ENCODE measurements around the gene CRX. TPM values are rescaled to one million over a fixed set of nuclear protein-coding genes. Genes with fewer than 3 reads are reported as not detected.
"Not testable (repeated sequence)": the region's sequence is repeated elsewhere in the genome, so short reads cannot be mapped to it uniquely, and the experiment has no call there.

Gene CRX
- total and polyA plus RNA-seq, 3 experiments from 2014 or later: not detected

DNA sequence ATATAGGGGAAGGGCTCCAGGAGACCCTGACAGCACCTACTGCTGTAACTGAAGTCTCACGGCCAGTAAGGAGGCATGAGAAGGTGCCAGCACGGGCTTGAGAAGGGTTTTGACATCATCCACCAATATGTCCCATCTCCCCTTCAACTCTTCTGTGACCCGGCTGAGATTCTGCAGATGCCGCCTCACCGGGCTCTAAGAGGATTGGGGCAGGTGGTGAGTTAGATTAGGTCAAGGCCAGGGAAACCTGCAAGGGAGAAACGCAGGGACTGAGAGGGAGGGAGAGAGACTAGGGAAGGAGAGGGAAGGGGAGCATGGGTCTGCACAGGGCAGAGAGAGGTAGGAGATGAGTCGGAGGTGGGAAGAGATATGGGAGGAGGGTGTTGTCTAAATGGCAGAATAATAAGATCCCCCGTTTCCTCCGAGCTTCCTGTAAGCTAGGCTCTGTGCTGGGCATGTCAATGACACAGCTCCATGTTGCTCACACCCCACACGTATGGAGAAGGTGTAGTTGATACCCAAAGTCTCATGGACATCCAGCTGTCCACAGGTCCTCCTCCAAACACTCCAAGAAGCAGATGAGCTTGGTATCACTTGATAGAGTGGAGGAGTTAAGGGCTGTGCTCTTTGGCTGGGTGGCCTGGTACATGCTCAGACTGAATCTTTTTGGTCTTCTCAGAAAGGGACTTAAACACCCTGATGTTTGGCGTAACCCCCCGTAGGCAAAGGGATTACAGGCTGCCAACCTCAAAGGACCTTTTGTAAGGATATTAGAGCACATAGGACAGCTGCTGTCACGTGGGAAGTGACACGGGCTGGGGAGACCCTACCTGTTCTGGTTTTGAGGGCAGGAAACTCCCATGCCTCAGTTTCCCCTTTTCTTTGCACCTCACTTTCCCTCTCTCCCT, 23.5 kb upstream of the CRX start:
- peaks cover 0 to 11% (median 2%) of the 10 kb centered on the region in 3 donors for H3K36me3 Mint-ChIP-seq
- no peaks in the 10 kb centered on the region for H3K4me1 ChIP-seq (ENCODE audit: insufficient read depth, low read length)
- POLR2A ChIA-PET: no interaction called here
- no peak overlapping the region for H3K4me3 Mint-ChIP-seq
- CTCF ChIA-PET: no interaction called here
- H3K27me3 ChIP-seq (ENCODE audit: insufficient read depth, low read length, poor library complexity, severe bottlenecking): no peaks in the 10 kb centered on the region
- peaks cover 0 to 8% (median 3%) of the 10 kb centered on the region in 5 donors for H3K9me3 Mint-ChIP-seq
- no peaks in the 10 kb centered on the region for H3K36me3 ChIP-seq (ENCODE audit: insufficient read depth, low read length)
- no peak overlapping the region for H3K27ac Mint-ChIP-seq
- H3K27me3 Mint-ChIP-seq: peaks cover 10 to 18% of the 10 kb centered on the region in 2 donors
- H3K9me3 ChIP-seq (ENCODE audit: low read length): no peaks in the 10 kb centered on the region
- DNase-seq: no peak
- H3K4me1 Mint-ChIP-seq: no peaks in the 10 kb centered on the region
- no peak overlapping the region for H3K4me3 ChIP-seq (ENCODE audit: low read length)
- no peak overlapping the region for H3K27ac ChIP-seq (ENCODE audit: low read depth, low read length)

DNA sequence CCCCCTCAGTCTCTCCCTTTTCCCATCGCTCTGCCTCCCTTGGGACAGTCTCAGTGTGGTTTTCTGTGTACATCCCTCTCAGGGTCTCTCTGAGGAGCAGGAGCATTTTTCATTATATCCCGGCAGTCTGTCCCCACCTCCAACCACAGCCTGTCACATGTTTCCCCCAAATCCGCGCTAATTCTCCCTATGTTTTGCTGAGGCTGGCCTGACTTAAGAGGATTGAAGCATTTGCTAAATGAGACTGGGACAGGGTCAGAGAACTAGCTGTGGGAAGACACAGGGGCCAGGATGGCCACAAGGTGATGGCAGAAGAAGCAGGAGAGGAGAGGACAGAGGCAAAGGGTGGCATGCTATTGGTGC, 22.9 kb upstream of the CRX start:
- CTCF ChIA-PET: interaction anchor here (1.2 kb wide), 1 partner anchor 14 kb away, joined by 3 read pairs; no protein-coding TSS in a partner anchor
- POLR2A ChIA-PET: no interaction called here
- H3K4me3 ChIP-seq (ENCODE audit: low read length): no peak overlapping the region

DNA sequence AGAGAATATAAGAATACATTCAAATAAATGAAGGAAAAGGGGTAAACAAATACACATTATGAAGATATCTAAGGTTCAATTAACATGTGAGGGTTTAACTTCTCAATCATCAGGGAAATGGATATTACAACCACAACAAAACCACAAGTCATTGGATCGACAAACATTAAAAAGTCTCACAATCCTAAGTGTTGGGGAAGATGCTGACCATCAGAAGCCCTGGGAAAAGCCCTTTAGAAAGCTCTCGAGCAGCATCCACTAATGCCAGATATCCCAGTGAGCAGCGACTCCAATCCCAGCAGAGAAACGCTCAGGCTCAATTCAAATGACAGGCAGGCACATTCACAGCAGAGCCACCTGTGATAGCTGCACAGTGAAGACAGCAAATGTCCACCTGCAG, 20.5 kb upstream of the CRX start:
- Histone ChIP-seq H3K4me3 (ENCODE audit: low read length) (no peak overlapping the region), H3K27ac (ENCODE audit: low read depth, low read length) (no peak overlapping the region), H3K4me1 (ENCODE audit: insufficient read depth, low read length) (no peaks in the 10 kb centered on the region), H3K9me3 (ENCODE audit: low read length) (no peaks in the 10 kb centered on the region), H3K36me3 (ENCODE audit: insufficient read depth, low read length) (no peaks in the 10 kb centered on the region), H3K27me3 (ENCODE audit: insufficient read depth, low read length, poor library complexity, severe bottlenecking) (no peaks in the 10 kb centered on the region)
- no peak for DNase-seq
- H3K4me3 Mint-ChIP-seq: no peak overlapping the region
- peaks cover 0 to 11% (median 0%) of the 10 kb centered on the region in 3 donors for H3K36me3 Mint-ChIP-seq
- CTCF ChIA-PET: no interaction called here
- H3K27me3 Mint-ChIP-seq: peaks cover 9 to 19% of the 10 kb centered on the region in 2 donors
- H3K9me3 Mint-ChIP-seq: peaks cover 0 to 8% (median 3%) of the 10 kb centered on the region in 5 donors
- POLR2A ChIA-PET: no interaction called here
- peak overlapping the region in 1 of 8 donors; percentile 64 for H3K27ac Mint-ChIP-seq
- H3K4me1 Mint-ChIP-seq: no peaks in the 10 kb centered on the region

More for the DNA sequence above, 22.9 kb upstream of the CRX start:
- Mint-ChIP-seq H3K9me3 (peaks cover 0 to 8% (median 3%) of the 10 kb centered on the region in 5 donors), H3K27me3 (peaks cover 10 to 18% of the 10 kb centered on the region in 2 donors), H3K36me3 (peaks cover 0 to 11% (median 2%) of the 10 kb centered on the region in 3 donors), H3K4me1 (no peaks in the 10 kb centered on the region), H3K4me3 (no peak overlapping the region), H3K27ac (no peak overlapping the region)
- Histone ChIP-seq H3K27me3 (ENCODE audit: insufficient read depth, low read length, poor library complexity, severe bottlenecking) (no peaks in the 10 kb centered on the region), H3K9me3 (ENCODE audit: low read length) (no peaks in the 10 kb centered on the region), H3K27ac (ENCODE audit: low read depth, low read length) (no peak overlapping the region), H3K36me3 (ENCODE audit: insufficient read depth, low read length) (no peaks in the 10 kb centered on the region), H3K4me1 (ENCODE audit: insufficient read depth, low read length) (no peaks in the 10 kb centered on the region)
- no peak for DNase-seq

DNA sequence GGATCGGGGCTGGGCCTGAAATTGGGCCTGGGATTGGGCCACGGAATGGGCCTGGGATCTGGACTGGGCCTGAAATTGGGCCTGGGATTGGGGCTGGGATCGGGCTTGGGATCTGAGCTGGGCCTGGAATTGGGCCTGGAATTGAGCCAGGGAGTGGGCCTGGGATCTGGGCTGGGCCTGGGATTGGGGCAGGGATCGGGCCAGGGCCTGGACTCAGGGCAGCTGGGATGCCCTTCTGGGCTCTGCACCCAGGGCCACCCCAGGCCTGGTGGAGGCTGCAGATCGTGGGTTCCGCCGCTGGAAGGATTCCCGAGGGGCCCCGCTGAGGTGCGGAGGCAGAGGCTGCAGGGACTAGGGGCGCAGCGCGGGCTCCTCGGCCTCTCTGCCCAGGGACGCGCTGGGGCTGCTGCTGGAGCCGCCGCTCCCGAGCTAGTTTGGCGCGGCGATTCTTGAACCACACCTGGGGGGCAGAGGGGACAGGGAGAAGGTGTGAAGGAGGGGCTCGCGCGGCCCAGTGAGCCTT, 19.2 kb upstream of the CRX start:
- peaks cover 0 to 11% (median 0%) of the 10 kb centered on the region in 3 donors for H3K36me3 Mint-ChIP-seq
- H3K9me3 Mint-ChIP-seq: peaks cover 0 to 8% (median 3%) of the 10 kb centered on the region in 5 donors
- H3K27ac Mint-ChIP-seq: peak overlapping the region in 2 of 8 donors; percentile 17 to 21
- DNase-seq: no peak
- ChIA-PET CTCF (no interaction called here), POLR2A (no interaction called here)
- Histone ChIP-seq H3K9me3 (ENCODE audit: low read length) (no peaks in the 10 kb centered on the region), H3K4me1 (ENCODE audit: insufficient read depth, low read length) (no peaks in the 10 kb centered on the region), H3K4me3 (ENCODE audit: low read length) (no peak overlapping the region), H3K27ac (ENCODE audit: low read depth, low read length) (no peak overlapping the region), H3K27me3 (ENCODE audit: insufficient read depth, low read length, poor library complexity, severe bottlenecking) (no peaks in the 10 kb centered on the region), H3K36me3 (ENCODE audit: insufficient read depth, low read length) (no peaks in the 10 kb centered on the region)
- no peak overlapping the region for H3K4me3 Mint-ChIP-seq
- peaks cover 9 to 22% of the 10 kb centered on the region in 2 donors for H3K27me3 Mint-ChIP-seq
- no peaks in the 10 kb centered on the region for H3K4me1 Mint-ChIP-seq

DNA sequence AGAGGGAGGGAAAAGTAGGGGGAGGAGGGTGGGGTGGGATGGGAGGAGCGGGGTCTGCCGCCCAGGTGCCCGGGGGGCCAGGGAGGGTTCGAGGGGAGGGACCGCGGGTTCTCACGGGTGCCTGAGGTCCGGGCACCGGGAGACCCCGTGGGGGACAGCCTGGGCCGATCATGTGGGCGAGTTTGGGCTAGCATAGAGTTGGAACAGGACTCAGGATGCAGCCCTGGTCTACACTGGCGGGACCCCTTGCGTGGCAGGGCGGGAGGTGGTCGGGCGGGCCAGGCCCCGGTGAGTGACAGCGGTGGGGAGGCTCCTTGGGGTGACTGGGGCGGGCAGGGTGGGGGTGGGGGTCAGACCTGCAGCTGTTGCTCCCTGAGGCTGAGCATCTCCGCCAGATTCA, 18.6 kb upstream of the CRX start:
- DNase-seq; H3K36me3 ChIP-seq (ENCODE audit: insufficient read depth, low read length); POLR2A ChIA-PET; H3K27ac Mint-ChIP-seq; H3K9me3 Mint-ChIP-seq; H3K27ac ChIP-seq (ENCODE audit: low read depth, low read length); CTCF ChIA-PET; H3K4me1 Mint-ChIP-seq; H3K9me3 ChIP-seq (ENCODE audit: low read length); H3K4me3 ChIP-seq (ENCODE audit: low read length); H3K4me1 ChIP-seq (ENCODE audit: insufficient read depth, low read length); H3K27me3 ChIP-seq (ENCODE audit: insufficient read depth, low read length, poor library complexity, severe bottlenecking); H3K4me3 Mint-ChIP-seq: not testable (repeated sequence)
- H3K36me3 Mint-ChIP-seq: peaks cover 0 to 11% (median 0%) of the 10 kb centered on the region in 3 donors
- H3K27me3 Mint-ChIP-seq: peaks cover 9 to 16% of the 10 kb centered on the region in 2 donors

- DNase-seq; H3K36me3 ChIP-seq (ENCODE audit: insufficient read depth, low read length); H3K27me3 ChIP-seq (ENCODE audit: insufficient read depth, low read length, poor library complexity, severe bottlenecking); H3K4me3 Mint-ChIP-seq; H3K27ac Mint-ChIP-seq; H3K4me1 Mint-ChIP-seq; POLR2A ChIA-PET; H3K9me3 ChIP-seq (ENCODE audit: low read length); CTCF ChIA-PET; H3K4me3 ChIP-seq (ENCODE audit: low read length); H3K9me3 Mint-ChIP-seq; H3K4me1 ChIP-seq (ENCODE audit: insufficient read depth, low read length); H3K27ac ChIP-seq (ENCODE audit: low read depth, low read length): not testable (repeated sequence)
- H3K36me3 Mint-ChIP-seq: peaks cover 0 to 11% (median 0%) of the 10 kb centered on the region in 3 donors
- H3K27me3 Mint-ChIP-seq: peaks cover 9 to 14% of the 10 kb centered on the region in 2 donors
Observed at GRCh38 chr19:47803671-47804070, 18.1 kb upstream of the CRX start.

- H3K27ac ChIP-seq (ENCODE audit: low read depth, low read length); H3K4me1 ChIP-seq (ENCODE audit: insufficient read depth, low read length); H3K4me3 ChIP-seq (ENCODE audit: low read length); CTCF ChIA-PET; DNase-seq; H3K9me3 ChIP-seq (ENCODE audit: low read length); H3K36me3 Mint-ChIP-seq; H3K4me1 Mint-ChIP-seq; H3K36me3 ChIP-seq (ENCODE audit: insufficient read depth, low read length); H3K9me3 Mint-ChIP-seq; H3K4me3 Mint-ChIP-seq; H3K27ac Mint-ChIP-seq; POLR2A ChIA-PET; H3K27me3 ChIP-seq (ENCODE audit: insufficient read depth, low read length, poor library complexity, severe bottlenecking): not testable (repeated sequence)
- peaks cover 3 to 13% of the 10 kb centered on the region in 2 donors for H3K27me3 Mint-ChIP-seq
Observed at GRCh38 chr19:47804451-47804850, 17.3 kb upstream of the CRX start, which contains the start of gene TPRX1. Gene TPRX1, minus strand, starts transcription at chr19:47804551. Its CDS starts 12 bp downstream, at chr19:47804539.

GRCh38 chr19:47805313-47805712, 16.4 kb upstream of the CRX start:
- H3K36me3 Mint-ChIP-seq: peaks cover 0 to 6% (median 0%) of the 10 kb centered on the region in 3 donors
- Histone ChIP-seq H3K36me3 (ENCODE audit: insufficient read depth, low read length) (no peaks in the 10 kb centered on the region), H3K4me1 (ENCODE audit: insufficient read depth, low read length) (no peaks in the 10 kb centered on the region), H3K9me3 (ENCODE audit: low read length) (no peaks in the 10 kb centered on the region), H3K27me3 (ENCODE audit: insufficient read depth, low read length, poor library complexity, severe bottlenecking) (no peaks in the 10 kb centered on the region), H3K4me3 (ENCODE audit: low read length) (no peak overlapping the region), H3K27ac (ENCODE audit: low read depth, low read length) (no peak overlapping the region)
- H3K27ac Mint-ChIP-seq: no peak overlapping the region
- no peak for DNase-seq
- H3K27me3 Mint-ChIP-seq: peaks cover 3 to 13% of the 10 kb centered on the region in 2 donors
- H3K9me3 Mint-ChIP-seq: peaks cover 0 to 5% (median 1%) of the 10 kb centered on the region in 5 donors
- ChIA-PET POLR2A (no interaction called here), CTCF (no interaction called here)
- H3K4me3 Mint-ChIP-seq: no peak overlapping the region
- H3K4me1 Mint-ChIP-seq: no peaks in the 10 kb centered on the region
